HG02885 (cell line): ENCODE measurements around the gene BRK1.
A peak's percentile ranks its signal among the peaks of the same experiment; 100 is the strongest.
"Not testable (repeated sequence)": the region's sequence is repeated elsewhere in the genome, so short reads cannot be mapped to it uniquely, and the experiment has no call there.

Source experiments
- ATAC-seq: cut with Tn5 transposase; IDR thresholded peaks from one replicate; pipeline ENCODE4 v1.9.1; 2021; ENCODE audit warnings: mild to moderate bottlenecking; ENCODE audit not compliant: unreplicated experiment, poor library complexity

The BRK1 gene

DNA sequence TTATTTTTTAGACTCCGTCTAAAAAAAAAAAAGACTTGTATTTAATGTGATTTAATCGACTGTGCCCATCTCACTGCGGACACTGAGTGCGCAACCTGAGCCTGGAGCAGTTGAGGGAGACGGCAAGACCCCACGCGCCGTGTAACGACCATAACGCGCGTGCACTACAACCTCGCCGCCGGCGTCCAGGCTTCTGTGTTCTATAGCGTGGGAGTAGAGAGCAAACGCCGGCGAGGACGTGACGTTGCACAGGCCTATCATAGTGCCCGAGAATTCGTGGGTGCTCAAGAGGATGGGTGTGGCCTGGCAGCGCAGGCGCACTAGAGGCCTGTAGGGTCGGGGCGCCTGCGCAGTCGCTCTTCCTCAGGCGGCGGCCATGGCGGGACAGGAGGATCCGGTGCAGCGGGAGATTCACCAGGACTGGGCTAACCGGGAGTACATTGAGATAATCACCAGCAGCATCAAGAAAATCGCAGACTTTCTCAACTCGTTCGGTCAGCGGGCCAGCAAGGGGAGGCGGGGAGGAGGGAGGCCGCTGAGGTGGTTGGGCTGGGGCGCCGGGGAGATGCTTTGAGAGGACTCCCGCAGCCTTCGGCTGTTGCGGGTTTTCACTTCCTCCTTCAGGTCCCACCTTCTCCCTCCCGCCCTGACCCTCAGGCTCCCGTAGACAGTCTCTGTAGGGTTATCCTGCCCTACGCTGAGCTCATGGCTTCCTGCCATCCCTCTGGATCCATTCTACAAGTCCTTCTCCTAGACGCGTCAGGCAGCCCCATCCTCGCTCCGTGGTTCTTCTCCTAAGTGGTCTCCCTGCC lies at the start of gene BRK1:
BRK1 (plus strand) TSS at position 350 of the 812 bp plus-strand sequence; CDS start at position 377, 27 bp downstream.
- ATAC-seq = peak; percentile 94

DNA sequence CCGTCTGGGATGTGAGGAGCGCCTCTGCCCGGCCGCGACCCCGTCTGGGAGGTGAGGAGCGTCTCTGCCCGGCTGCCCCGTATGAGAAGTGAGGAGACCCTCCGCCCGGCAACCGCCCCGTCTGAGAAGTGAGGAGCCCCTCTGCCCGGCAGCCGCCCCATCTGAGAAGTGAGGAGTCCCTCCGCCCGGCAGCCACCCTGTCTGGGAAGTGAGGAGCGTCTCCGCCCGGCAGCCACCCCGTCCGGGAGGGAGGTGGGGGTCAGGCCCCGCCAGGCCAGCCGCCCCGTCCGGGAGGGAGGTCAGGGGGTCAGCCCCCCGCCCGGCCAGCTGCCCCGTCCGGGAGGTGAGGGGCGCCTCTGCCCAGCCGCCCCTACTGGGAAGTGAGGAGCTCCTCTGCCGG lies 45.4 kb upstream of the BRK1 start:
- not testable (repeated sequence) for ATAC-seq

DNA sequence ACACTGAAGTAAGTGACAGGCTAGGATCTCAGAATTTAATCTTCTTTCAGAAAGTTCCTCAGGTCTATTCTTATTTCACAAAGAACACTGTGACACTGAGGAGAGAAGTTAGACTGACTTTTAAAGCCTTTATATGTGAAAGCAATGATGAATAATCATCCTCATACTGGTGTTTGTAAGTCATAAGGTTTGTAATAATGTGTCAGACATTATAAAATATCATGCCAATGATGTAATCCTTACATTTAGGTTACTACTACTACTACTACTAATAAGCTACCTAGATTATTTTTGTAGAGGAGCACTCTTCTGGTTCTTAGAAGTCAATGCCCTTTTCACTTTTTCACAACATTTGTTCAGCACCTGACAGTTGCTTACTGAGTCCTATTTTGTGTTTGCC lies 40.8 kb upstream of the BRK1 start:
- ATAC-seq = no peak

DNA sequence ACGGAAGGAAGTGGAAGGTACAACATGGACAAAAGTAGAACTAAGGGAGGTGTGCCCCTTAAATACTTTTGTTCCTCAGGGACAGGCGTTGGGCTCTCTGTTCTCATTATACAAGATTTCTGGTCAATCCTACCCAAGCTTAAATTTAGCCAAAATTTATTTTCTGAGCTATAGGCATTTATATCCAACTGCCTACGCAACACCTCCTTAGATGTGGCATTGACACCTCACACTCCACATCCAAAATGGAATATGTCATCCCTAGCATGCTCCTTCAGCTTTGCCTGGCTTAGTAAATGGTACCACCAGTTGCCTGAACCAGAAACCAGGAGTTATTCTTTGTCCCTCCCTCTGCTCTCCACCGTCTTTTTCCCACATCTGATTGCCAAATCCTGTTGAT lies 33.6 kb upstream of the BRK1 start:
- ATAC-seq = no peak

DNA sequence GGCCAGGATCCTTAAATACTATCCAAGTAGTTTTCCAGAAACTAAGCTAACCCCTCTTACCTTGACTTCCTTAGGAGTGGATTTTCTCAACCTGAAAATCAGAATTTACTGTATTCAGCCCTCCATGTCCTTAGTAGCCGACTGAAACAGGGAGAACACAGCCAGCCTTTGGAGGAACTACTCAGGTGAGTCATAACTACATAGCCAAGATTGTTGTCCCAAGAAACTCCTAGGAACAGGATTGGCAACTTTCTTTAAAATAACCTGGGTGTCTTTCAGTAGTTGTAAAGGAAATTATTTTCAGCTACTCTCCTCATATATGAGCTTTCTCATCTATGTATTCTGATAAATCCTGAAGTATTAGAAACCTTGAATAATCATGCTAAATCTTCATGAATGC lies 29.7 kb upstream of the BRK1 start:
- no peak for ATAC-seq

DNA sequence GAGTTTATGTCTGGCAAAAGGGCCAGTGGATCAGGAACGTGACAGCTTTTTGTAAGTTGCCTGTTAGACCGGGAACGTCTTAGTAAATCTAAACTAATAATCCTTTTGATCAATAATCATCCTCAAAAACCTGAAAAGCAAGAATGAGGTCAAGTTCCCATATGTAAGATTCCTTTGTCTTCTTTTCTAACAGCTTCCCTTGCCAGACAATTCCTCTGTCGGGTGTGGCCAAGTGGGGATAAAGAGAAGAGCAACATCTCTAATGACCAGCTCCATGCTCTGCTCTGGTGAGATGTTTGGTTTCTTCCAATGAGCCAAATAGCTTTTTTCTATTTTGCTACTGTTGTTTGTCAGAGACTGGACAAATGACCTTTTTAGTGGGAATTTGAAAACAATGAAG lies 27.2 kb upstream of the BRK1 start:
- no peak for ATAC-seq

DNA sequence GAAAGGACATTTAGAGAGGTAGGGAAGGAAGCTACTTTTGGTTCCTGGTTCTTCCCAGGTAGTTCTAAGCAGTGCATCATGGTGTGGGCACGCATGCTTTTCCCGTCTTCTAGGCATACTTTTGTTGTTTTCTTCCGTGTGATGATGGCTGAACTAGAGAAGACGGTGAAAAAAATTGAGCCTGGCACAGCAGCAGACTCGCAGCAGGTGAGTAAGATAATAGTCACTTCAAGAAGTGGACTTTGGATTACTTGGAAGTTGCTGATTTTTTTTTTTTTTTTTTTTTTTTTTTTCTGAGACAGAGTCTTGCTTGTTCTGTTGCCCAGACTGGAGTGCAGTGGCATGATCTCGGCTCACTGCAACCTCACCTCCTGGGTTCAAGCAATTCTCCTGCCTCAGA lies 25.3 kb upstream of the BRK1 start:
- no peak for ATAC-seq

DNA sequence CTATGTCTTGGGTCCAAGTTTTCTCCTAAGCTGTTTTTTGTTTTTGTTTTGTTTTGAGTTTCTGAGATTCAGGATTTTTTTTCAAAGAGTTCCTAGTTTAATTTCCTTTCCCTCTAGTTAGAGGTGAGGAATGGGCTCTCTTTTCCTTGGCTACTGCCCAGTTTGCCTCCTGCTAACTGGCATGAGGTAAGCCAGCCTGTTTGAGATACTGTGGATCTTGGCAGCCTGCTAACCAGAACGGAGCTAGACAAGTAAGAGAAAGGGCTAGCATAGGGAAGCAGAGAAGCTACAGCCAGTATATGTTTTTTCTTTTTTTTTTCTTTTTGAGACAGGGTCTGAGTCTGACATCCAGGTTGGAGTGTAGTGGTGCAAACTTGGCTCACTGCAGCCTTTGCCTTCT lies 24.7 kb upstream of the BRK1 start:
- ATAC-seq = not testable (repeated sequence)

DNA sequence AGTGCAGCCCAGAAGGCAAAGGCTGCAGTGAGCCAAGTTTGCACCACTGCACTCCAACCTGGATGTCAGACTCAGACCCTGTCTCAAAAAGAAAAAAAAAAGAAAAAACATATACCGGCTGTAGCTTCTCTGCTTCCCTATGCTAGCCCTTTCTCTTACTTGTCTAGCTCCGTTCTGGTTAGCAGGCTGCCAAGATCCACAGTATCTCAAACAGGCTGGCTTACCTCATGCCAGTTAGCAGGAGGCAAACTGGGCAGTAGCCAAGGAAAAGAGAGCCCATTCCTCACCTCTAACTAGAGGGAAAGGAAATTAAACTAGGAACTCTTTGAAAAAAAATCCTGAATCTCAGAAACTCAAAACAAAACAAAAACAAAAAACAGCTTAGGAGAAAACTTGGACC lies 24.1 kb upstream of the BRK1 start:
- not testable (repeated sequence) for ATAC-seq

DNA sequence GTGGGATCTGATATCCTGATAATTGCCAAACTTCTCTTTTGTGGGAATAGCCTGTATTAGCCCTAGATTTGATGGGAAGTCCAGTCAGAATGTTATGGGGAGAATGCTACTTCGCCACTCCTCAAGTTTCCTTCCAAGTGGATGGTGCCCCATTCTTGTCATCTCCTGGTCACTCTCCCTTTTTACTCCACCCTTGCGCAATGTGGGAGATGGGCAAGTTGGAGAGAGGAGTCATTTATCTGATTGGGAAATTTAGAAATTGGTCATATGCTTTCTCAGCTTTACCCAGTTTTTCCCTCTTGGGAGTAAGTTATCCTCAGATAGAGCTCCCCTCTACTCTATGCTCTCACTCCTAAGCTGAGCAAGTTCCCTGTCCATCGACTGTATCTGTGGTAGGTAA lies 21.8 kb upstream of the BRK1 start:
- no peak for ATAC-seq

DNA sequence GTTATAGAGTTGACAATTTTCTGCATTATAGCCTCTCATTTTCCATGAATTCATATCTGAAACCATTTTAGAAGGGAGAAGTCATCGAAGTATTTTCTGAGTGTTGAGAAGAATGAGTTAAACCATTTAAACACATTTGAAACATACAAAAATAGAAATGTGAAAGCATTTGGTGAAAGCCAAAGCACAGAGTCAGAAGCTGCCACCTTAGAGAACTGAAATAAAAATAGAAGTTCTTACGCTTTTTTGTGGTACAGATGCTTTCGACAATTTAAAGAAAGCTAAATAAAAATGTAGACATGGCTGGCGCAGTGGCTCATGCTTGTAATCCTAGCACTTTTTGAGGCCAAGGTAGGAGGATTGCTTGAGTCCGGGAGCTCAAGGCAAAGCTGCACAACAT lies 16.4 kb upstream of the BRK1 start:
- no peak for ATAC-seq

DNA sequence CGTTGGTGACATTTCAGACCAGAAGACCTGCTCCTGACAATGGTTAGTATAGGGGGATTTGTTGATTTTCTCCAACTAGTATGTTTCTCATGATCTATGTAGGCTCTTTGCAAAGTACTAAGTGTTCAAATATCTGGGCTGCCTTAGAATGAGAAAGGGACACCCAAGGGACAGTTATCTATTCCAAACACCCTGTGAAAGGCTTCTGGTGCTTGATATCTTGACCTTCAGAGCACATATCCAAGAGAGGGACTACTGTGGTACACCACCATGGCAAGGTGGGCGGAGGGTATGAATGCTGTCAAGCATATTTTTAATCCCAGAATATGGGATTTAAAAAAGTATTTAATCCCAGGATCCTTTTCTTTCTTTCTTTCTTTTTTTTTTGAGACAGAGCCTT lies 8.6 kb upstream of the BRK1 start:
- no peak for ATAC-seq

DNA sequence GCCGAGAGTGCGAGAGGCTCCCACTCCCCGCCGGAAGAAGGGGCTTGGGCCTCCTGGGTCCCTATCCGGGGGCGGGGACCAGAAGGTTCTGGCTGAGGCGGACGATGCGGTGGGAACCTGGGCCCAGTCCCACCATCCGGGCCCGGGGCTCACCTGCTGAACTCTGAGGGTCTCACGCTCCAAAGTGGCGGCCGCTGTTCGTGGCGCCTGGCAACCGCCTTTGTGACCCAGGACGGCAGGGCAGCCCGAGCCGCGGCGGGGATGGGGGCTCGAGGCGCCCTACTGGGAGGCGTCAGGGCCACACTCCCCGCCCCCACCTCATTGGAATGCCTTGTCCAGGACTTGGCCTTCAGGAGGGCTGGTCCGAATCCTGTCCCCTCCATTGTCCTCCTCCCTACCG lies 7.4 kb upstream of the BRK1 start, which contains the start of gene FANCD2OS:
FANCD2OS (minus strand) TSS at position 165 of the 400 bp plus-strand sequence. CDS start 3,481 bp downstream, outside the sequence.
- no peak for ATAC-seq

DNA sequence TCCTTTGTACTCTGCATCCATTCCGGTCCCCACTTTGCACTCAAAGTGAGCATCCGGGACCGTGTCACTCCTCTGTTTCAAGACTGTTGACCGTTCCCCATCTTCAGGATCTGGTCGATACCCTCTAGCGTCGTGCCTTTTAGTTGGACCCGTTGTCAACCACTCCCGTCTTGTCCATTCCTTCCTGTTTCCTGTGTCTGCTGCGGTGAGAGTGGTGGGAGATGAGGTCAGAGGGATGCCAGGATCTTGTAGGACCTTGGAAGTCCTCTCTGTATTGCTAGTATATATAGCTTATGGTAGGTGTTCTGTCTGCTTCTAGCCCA lies 624 bp downstream of the BRK1 start:
- ATAC-seq = no peak

DNA sequence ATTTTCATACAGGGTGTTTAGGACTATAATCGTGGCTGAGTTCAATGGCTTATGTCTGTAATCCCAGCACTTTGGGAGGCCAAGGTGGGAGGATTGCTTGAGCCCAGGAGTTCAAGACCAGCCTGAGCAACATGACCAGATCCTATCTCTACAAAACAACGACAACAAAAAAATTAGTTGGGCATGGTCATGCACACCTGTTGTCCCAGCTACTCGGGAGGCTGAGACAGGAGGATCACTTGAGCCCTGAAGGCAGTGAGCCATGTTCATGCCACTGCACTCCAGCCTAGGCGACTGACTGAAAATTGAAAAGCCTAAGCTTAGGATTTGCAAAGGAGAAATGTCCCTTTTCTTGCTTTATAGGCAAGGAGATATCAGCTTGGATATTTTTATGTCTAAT lies 1.5 kb downstream of the BRK1 start:
- no peak for ATAC-seq

DNA sequence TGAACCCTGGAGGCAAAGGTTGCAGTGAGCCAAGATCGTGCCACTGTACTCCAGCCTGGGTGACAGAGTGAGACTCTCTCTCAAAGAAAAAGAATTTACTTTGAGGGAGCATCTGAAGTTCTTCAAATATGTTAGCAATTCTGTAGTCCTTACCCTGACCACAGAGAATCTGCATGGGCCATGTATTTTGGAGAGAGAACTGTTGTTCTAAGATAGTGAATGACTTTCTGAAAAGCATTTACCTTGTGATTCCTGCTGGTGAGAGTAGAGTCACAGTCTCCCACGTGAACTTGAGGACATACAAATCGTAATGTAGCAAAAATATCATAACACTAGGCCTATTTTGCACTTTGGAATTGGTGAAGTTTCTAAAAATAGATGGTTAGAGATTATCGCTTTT lies 3.9 kb downstream of the BRK1 start:
- no peak for ATAC-seq

DNA sequence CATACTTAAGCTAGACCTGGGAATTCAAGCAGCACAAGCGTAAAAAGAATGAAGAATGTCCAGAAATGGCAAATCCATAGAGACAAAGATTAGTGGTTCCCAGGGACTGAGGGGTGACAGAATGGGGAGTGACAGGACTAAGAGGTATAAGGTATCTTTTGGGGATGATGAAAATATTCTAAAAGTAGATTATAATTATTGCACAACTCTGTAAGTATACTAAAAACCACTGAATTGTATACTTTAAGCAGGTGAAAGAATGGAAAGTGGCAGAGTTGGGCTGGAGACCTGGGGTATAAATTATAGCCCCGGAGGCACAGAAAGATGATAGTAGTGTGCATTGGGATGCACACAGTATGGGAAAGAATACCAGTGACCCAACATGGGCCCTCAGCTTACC lies 5.6 kb downstream of the BRK1 start:
- ATAC-seq = no peak

DNA sequence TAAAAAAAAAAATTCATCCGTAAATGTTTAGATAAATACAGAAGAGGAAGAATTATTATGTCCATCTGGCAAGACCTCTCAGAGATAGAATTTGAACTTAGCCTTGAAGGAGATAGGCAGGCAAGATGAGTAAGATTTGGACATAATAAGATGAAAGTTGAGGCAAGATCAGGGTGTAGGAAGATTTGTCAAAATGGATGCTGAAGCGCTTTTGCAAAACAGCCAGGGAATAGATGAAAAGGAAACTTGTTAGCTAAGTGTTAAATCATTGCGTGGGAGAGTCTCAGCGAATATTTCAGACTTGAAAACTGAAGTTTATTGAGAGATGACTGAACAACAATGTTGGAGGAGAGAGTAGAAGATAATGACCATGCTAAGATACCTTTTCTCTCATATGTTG lies 7.2 kb downstream of the BRK1 start:
- no peak for ATAC-seq

DNA sequence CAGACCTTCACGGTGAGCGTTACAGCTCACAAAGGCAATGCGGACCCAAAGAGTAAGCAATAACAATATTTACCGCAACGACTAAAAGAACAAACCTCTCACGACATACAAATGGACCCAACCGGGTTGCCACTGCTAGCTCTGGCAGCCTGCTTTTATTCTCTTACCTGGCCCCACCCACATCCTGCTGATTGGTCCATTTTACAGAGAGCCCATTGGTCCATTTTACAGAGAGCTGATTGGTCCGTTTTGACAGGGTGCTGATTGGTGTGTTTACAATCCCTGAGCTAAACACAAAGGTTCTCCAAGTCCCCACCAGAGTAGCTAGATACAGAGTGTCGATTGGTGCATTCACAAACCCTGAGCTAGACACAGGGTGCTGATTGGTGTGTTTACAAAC lies 20.4 kb downstream of the BRK1 start:
- not testable (repeated sequence) for ATAC-seq

DNA sequence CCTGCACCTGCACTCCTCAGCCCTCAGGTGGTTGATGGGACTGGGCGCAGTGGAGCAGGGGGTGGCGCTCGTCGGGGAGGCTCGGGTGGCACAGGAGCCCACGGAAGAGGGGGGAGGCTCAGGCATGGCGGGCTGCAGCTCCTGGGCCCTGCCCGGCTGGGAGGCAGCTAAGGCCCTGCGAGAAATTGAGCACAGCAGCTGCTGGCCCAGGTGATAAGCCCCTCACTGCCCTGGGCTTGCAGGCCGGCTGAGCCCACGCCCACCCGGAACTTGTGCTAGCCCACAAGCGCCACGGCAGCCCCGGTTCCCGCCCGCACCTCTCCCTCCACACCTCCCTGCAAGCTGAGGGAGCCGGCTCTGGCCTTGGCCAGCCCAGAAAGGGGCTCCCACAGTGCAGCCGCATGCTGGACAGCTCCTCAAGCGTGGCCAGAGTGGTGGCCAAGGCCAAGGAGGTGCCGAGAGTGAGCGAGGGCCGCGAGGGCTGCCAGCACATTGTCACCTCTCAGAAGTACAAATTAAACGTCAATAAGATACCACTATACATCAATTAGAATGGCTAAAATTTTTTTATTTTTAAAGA lies 21.0 kb downstream of the BRK1 start:
- no peak for ATAC-seq

DNA sequence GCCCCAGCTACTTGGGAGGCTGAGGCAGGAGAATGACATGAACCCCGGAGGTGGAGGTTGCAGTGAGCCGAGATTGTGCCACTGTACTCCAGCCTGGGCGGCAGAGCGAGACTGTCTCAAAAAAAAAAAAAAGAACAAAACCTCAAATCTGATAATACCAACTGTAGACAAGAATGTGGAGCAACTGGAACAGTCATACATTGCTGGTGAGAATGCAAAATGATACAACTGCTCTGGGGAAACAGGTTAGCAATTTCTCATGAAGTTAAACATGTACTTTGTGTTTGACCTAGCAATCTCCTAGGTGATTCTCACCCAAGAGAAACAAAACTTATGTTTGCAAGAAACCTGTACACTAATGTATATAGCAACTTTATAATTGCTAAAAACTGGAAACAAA lies 21.7 kb downstream of the BRK1 start:
- ATAC-seq = no peak

DNA sequence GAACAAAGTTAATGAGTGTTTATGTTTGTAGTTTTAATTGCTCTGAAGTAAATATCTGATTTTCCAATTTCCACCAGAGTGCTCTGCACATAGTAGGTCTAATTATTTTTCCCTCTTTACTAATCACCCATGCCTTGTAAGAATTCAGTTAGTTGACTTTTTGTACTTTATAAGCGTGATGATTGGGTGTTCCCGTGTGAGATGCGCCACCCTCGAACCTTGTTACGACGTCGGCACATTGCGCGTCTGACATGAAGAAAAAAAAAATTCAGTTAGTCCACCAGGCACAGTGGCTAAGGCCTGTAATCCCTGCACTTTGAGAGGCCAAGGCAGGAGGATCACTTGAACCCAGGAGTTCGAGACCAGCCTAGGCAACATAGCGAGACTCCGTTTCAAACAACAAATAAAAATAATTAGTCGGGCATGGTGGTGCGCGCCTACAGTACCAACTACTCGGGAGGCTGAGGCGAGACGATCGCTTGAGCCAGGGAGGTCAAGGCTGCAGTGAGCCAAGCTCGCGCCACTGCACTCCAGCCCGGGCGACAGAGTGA lies 25.6 kb downstream of the BRK1 start:
- ATAC-seq = no peak
